HEK293 (cell line): ENCODE measurements around the gene ADORA2A.

Experiments
- CTCF ChIA-PET: fragments of 350-600 bp; formaldehyde crosslinking; extraction: SDS; loops from one replicate; lab custom pipeline; 2021; ENCODE audit warnings: antibody characterized with exemption; lab: Yijun Ruan, JAX
- POLR2A ChIA-PET: fragments of 300-600 bp; formaldehyde crosslinking; extraction: SDS; loops from one replicate; lab custom pipeline; 2020; ENCODE audit warnings: antibody characterized with exemption, inconsistent platforms; lab: Yijun Ruan, JAX
- H3K27ac ChIP-seq: fragments of 200-500 bp; sonication (Bioruptor generic); 2 replicates; pipeline ENCODE4 v1.5.1; 2014; ENCODE audit warnings: low read depth, low read length, control low read depth, inconsistent platforms; ENCODE audit errors: extremely low read depth
- H3K36me3 ChIP-seq, 2 experiments: fragments of 200-500 bp in 1 of 2; sonication (Bioruptor generic) in 1 of 2; 1 replicate in 1 of 2; 2 replicates in 1 of 2; pipeline ENCODE4 v1.5.1; 2014 to 2017; ENCODE audit warnings: inconsistent platforms in 2 of 2, low read length in 2 of 2; ENCODE audit not compliant: control insufficient read depth in 2 of 2, insufficient read depth in 1 of 2
- H3K4me1 ChIP-seq: fragments of 200-500 bp; sonication (Bioruptor generic); 2 replicates; pipeline ENCODE4 v1.5.1; 2014; ENCODE audit warnings: mild to moderate bottlenecking, low read length, inconsistent platforms; ENCODE audit not compliant: control insufficient read depth, insufficient read depth
- H3K4me3 ChIP-seq: 2 replicates; pipeline ENCODE4 v1.5.1; 2011; ENCODE audit warnings: low read depth, mild to moderate bottlenecking, control low read depth, low read length, moderate library complexity
- H3K9me3 ChIP-seq: fragments of 200-500 bp; sonication (Bioruptor generic); 2 replicates; pipeline ENCODE4 v1.5.1; 2014; ENCODE audit warnings: low read depth, low read length, inconsistent platforms; ENCODE audit not compliant: control insufficient read depth, insufficient read depth
- GLIS2 ChIP-seq: fragments of 450-650 bp; formaldehyde crosslinking; IDR thresholded peaks from 2 replicates; pipeline ENCODE4 v1.5.1; 2016; ENCODE audit warnings: missing biosample characterization, missing genetic modification characterization
- PRDM1 ChIP-seq: fragments of 450-650 bp; formaldehyde crosslinking; IDR thresholded peaks from 2 replicates; pipeline ENCODE4; 2016; ENCODE audit warnings: missing biosample characterization, missing genetic modification characterization
- SETDB1 ChIP-seq: IDR thresholded peaks from one replicate; pipeline ENCODE4 v1.6.1; 2017; ENCODE audit warnings: mild to moderate bottlenecking, low read length, moderate library complexity, mixed read lengths; ENCODE audit not compliant: insufficient read length
- ZBTB48 ChIP-seq: fragments of 450-650 bp; formaldehyde crosslinking; IDR thresholded peaks from 2 replicates; pipeline ENCODE4 v1.5.1; 2016; ENCODE audit warnings: missing biosample characterization, missing genetic modification characterization
- ZIC2 ChIP-seq: fragments of 450-650 bp; formaldehyde crosslinking; IDR thresholded peaks from 2 replicates; pipeline ENCODE4 v1.5.1; 2016; ENCODE audit warnings: missing biosample characterization, missing genetic modification characterization
- ZNF148 ChIP-seq: fragments of 450-650 bp; formaldehyde crosslinking; IDR thresholded peaks from 2 replicates; pipeline ENCODE4 v1.5.0; 2017; ENCODE audit warnings: missing biosample characterization, missing genetic modification characterization, borderline replicate concordance
- ZNF311 ChIP-seq: fragments of 450-650 bp; formaldehyde crosslinking; IDR thresholded peaks from 2 replicates; pipeline ENCODE4 v1.5.1; 2017; ENCODE audit warnings: missing biosample characterization, missing genetic modification characterization, borderline replicate concordance
- ZNF426 ChIP-seq: fragments of 450-650 bp; formaldehyde crosslinking; IDR thresholded peaks from 2 replicates; pipeline ENCODE4 v1.5.1; 2017; ENCODE audit warnings: missing biosample characterization, missing genetic modification characterization, mild to moderate bottlenecking, inconsistent platforms, moderate library complexity
- ZNF645 ChIP-seq: fragments of 450-650 bp; formaldehyde crosslinking; IDR thresholded peaks from 2 replicates; pipeline ENCODE4; 2016; ENCODE audit warnings: missing biosample characterization, missing genetic modification characterization
- ZNF664 ChIP-seq: fragments of 450-650 bp; formaldehyde crosslinking; IDR thresholded peaks from 2 replicates; pipeline ENCODE4 v1.5.1; 2016; ENCODE audit warnings: missing biosample characterization, missing genetic modification characterization
- ZNF670 ChIP-seq: fragments of 450-650 bp; formaldehyde crosslinking; IDR thresholded peaks from 2 replicates; pipeline ENCODE4 v1.5.1; 2016; ENCODE audit warnings: missing biosample characterization, missing genetic modification characterization, low read depth
- ZNF747 ChIP-seq: fragments of 450-650 bp; formaldehyde crosslinking; IDR thresholded peaks from 2 replicates; pipeline ENCODE4 v1.5.1; 2016; ENCODE audit warnings: missing biosample characterization, missing genetic modification characterization
- TF ChIP-seq, protein P1 (sequence below): fragments of 450-650 bp; formaldehyde crosslinking; IDR thresholded peaks from 2 replicates; pipeline ENCODE4 v1.5.1; 2016; ENCODE audit warnings: missing biosample characterization, missing genetic modification characterization
- TF ChIP-seq, protein P2 (sequence below): fragments of 450-650 bp; formaldehyde crosslinking; IDR thresholded peaks from 2 replicates; pipeline ENCODE4 v1.5.1; 2016; ENCODE audit warnings: missing biosample characterization, missing genetic modification characterization
- TF ChIP-seq, protein P3 (sequence below): fragments of 450-650 bp; formaldehyde crosslinking; IDR thresholded peaks from 2 replicates; pipeline ENCODE4 v1.5.1; 2016; ENCODE audit warnings: missing biosample characterization, missing genetic modification characterization
- TF ChIP-seq, protein P4 (sequence below): fragments of 450-650 bp; formaldehyde crosslinking; IDR thresholded peaks from 2 replicates; pipeline ENCODE4 v1.5.1; 2016; ENCODE audit warnings: missing biosample characterization, missing genetic modification characterization

ADORA2A gene

GRCh38 chr22:24417200-24417599, 10.2 kb upstream of the ADORA2A start:
- ChIA-PET POLR2A (interaction anchor here (1.3 kb wide), 1 partner anchor 146 kb away, joined by 3 read pairs; the partner anchor contains the start of gene SPECC1L), CTCF (interaction anchor here (0.7 to 2.9 kb wide), 4 partner anchors 18 to 105 kb away, joined by 3 to 15 read pairs (median 5); no protein-coding TSS in a partner anchor)
- Histone ChIP-seq H3K4me3 (no peak overlapping the region), H3K4me1 (no peaks in the 10 kb centered on the region), H3K36me3 (peaks cover 0 to 59% of the 10 kb centered on the region in 2 experiments; a peak in 1 of 3 replicates), H3K9me3 (no peaks in the 10 kb centered on the region), H3K27ac (no peak overlapping the region)
- TF ChIP-seq GLIS2 (tag by site-specific recombination) = 0 out of 2 replicates have a peak, but pooled peaks have one; percentile 13
- TF ChIP-seq ZNF747 (tag by site-specific recombination) = no peak

DNA sequence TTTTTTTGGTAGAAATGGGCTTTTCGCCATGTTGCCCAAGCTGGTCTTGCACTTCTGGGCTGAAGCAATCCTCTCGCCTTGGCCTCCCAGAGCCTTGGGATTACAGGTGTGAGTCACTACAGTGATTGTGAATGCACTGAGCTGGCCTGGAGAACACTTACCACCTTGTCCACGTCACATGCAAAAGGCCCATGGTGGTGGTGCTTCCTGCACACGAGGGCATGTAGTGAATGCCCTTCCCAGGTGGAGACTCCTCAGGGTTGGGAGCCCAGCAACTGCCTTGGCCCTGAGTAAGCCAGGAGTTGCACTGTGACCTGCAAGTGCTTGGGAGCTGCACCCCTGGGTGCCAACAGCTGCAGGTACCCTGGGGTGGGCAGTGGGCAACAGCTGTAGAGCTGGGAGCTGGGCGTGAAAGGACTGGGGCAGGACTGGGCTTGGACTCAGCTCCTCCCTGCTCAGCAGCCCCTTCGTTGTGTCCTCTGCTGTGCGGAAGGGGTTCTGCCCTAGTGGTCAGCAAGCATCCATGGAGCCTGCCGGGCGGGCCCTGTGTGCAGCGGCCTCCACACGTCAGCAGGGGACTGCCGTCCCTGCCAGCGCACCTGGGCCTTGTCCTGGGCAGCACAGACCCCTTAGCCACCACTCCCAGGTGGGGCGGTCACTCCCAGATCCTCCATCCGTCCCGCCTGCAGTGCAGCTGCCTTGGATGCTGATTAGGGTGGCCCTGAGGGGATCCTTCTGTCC, 9.3 kb upstream of the ADORA2A start:
- no peaks in the 10 kb centered on the region for H3K9me3 ChIP-seq
- TF ChIP-seq ZNF311 = no peak
- TF ChIP-seq ZNF664 (tag by site-specific recombination) = no peak
- TF ChIP-seq, protein P1, sequence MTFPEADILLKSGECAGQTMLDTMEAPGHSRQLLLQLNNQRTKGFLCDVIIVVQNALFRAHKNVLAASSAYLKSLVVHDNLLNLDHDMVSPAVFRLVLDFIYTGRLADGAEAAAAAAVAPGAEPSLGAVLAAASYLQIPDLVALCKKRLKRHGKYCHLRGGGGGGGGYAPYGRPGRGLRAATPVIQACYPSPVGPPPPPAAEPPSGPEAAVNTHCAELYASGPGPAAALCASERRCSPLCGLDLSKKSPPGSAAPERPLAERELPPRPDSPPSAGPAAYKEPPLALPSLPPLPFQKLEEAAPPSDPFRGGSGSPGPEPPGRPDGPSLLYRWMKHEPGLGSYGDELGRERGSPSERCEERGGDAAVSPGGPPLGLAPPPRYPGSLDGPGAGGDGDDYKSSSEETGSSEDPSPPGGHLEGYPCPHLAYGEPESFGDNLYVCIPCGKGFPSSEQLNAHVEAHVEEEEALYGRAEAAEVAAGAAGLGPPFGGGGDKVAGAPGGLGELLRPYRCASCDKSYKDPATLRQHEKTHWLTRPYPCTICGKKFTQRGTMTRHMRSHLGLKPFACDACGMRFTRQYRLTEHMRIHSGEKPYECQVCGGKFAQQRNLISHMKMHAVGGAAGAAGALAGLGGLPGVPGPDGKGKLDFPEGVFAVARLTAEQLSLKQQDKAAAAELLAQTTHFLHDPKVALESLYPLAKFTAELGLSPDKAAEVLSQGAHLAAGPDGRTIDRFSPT (tag by site-specific recombination) = peak; percentile 13; the same call in 1 of the 2 replicates
- TF ChIP-seq ZNF670 (tag by site-specific recombination) = no peak
- TF ChIP-seq, protein P2, sequence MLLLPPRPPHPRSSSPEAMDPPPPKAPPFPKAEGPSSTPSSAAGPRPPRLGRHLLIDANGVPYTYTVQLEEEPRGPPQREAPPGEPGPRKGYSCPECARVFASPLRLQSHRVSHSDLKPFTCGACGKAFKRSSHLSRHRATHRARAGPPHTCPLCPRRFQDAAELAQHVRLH (tag by site-specific recombination) = no peak
- TF ChIP-seq, protein P3, sequence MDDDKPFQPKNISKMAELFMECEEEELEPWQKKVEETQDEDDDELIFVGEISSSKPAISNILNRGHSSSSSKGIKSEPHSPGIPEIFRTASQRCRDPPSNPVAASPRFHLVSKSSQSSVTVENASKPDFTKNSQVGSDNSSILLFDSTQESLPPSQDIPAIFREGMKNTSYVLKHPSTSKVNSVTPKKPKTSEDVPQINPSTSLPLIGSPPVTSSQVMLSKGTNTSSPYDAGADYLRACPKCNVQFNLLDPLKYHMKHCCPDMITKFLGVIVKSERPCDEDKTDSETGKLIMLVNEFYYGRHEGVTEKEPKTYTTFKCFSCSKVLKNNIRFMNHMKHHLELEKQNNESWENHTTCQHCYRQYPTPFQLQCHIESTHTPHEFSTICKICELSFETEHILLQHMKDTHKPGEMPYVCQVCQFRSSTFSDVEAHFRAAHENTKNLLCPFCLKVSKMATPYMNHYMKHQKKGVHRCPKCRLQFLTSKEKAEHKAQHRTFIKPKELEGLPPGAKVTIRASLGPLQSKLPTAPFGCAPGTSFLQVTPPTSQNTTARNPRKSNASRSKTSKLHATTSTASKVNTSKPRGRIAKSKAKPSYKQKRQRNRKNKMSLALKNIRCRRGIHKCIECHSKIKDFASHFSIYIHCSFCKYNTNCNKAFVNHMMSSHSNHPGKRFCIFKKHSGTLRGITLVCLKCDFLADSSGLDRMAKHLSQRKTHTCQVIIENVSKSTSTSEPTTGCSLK (tag by site-specific recombination) = no peak
- TF ChIP-seq, all 188 proteins: peak for 1
- ChIA-PET CTCF (interaction anchor here (0.5 to 2.9 kb wide), 3 partner anchors 74 to 104 kb away, joined by 6 to 15 read pairs (median 6); no protein-coding TSS in a partner anchor), POLR2A (interaction anchor here (0.6 to 1.3 kb wide), 2 partner anchors 138 to 147 kb away, joined by 3 read pairs; partner anchors contain the start of gene SPECC1L)
- Histone ChIP-seq H3K27ac (no peak overlapping the region), H3K4me1 (no peaks in the 10 kb centered on the region), H3K4me3 (no peak overlapping the region), H3K36me3 (peaks cover 0 to 51% of the 10 kb centered on the region in 2 experiments; a peak in 1 of 3 replicates)

DNA sequence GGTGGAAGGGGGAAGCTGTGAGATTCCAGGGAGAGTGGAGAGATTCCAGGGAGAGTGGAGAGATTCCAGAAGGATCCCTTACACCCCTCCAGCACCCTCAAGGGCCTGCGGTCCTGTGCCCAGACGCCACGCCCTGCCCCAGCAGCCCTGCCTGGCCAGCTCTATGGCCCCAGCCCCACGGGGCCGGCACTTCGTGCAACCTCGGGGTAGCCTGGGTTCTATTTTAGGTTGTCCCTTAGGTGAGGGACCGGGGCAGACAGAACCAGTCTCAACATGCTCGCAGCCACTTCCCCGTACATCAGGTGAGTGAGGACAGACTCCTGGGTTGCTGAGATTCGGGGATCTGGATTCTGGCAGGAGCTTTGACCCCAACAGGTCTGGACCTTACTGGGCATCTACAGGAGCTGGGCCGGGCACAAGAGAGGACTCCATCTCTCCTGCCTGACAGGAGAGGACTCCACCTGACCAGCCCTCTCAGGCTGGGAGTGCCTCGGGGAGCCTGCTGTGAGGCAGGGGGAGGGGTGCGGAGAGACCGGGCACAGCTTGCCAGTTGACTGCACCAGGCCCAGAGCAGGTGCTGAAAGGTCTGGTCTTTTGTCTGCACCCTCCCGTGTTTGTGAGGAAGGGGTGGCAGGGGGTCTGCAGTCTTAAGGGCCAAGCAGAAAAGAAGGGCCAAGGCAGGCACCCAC, 8.5 kb upstream of the ADORA2A start:
- ChIA-PET CTCF (interaction anchor here (1.9 to 8.0 kb wide), 3 partner anchors 83 to 103 kb away, joined by 6 to 99 read pairs (median 15); no protein-coding TSS in a partner anchor), POLR2A (no interaction called here)
- no peak overlapping the region for H3K4me3 ChIP-seq
- H3K4me1 ChIP-seq = no peaks in the 10 kb centered on the region
- no peaks in the 10 kb centered on the region for H3K9me3 ChIP-seq
- peak; percentile 76; the same call in 1 of the 2 replicates for TF ChIP-seq ZBTB48
- TF ChIP-seq, protein P4, sequence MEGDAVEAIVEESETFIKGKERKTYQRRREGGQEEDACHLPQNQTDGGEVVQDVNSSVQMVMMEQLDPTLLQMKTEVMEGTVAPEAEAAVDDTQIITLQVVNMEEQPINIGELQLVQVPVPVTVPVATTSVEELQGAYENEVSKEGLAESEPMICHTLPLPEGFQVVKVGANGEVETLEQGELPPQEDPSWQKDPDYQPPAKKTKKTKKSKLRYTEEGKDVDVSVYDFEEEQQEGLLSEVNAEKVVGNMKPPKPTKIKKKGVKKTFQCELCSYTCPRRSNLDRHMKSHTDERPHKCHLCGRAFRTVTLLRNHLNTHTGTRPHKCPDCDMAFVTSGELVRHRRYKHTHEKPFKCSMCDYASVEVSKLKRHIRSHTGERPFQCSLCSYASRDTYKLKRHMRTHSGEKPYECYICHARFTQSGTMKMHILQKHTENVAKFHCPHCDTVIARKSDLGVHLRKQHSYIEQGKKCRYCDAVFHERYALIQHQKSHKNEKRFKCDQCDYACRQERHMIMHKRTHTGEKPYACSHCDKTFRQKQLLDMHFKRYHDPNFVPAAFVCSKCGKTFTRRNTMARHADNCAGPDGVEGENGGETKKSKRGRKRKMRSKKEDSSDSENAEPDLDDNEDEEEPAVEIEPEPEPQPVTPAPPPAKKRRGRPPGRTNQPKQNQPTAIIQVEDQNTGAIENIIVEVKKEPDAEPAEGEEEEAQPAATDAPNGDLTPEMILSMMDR (tag by site-specific recombination) = no peak
- no peak for TF ChIP-seq ZNF426
- TF ChIP-seq ZNF645 (tag by site-specific recombination) = no peak
- TF ChIP-seq ZNF148 = no peak
- peak; percentile 22; the same call in 1 of the 2 replicates for TF ChIP-seq ZIC2 (tag by site-specific recombination)
- no peak for TF ChIP-seq SETDB1
- 0 out of 2 replicates have a peak, but pooled peaks have one; percentile 15 for TF ChIP-seq PRDM1
- peaks cover 0 to 42% of the 10 kb centered on the region in 2 experiments; a peak in 1 of 3 replicates for H3K36me3 ChIP-seq
- no peak overlapping the region for H3K27ac ChIP-seq
